SK-N-SH (cell line): ENCODE data around the gene HNF1A. TPM values are rescaled to one million over a fixed set of nuclear protein-coding genes. Genes with fewer than 3 reads are reported as not detected.

Experiments used
- CTCF ChIA-PET: fragments of 300-600, 350-600 bp; formaldehyde crosslinking; extraction: SDS; loops from one replicate; lab custom pipeline; 2021; lab: Yijun Ruan, JAX
- POLR2A ChIA-PET: fragments of 350-600 bp; sonication (Branson Sonifier 250); formaldehyde crosslinking; extraction: SDS; loops from one replicate; lab custom pipeline; 2020; ENCODE audit warnings: antibody characterized with exemption, inconsistent platforms; lab: Yijun Ruan, JAX
- DNase-seq: peaks from one replicate; pipeline ENCODE4 v3.0.0; 2012
- H2AFZ ChIP-seq: fragments of 200-600 bp; sonication (generic); 2 replicates; pipeline ENCODE4 v1.8.1; 2016; ENCODE audit warnings: antibody characterized with exemption, mild to moderate bottlenecking, low read depth
- H3F3A ChIP-seq: fragments of 200-600 bp; sonication (generic); replicated peaks from 2 replicates; pipeline ENCODE3; 2016; ENCODE audit warnings: antibody characterized with exemption, mild to moderate bottlenecking; ENCODE audit not compliant: insufficient read depth
- H3K27ac ChIP-seq, 2 experiments: fragments of 200-500 bp in 1 of 2; fragments of 200-600 bp in 1 of 2; sonication (Bioruptor generic) in 1 of 2; sonication (generic), shearing (Covaris generic) in 1 of 2; 2 replicates each; pipeline versions ENCODE4 v1.5.1 to v1.6.1; 2014 to 2016; ENCODE audit warnings: low read depth in 2 of 2, inconsistent platforms in 1 of 2, low read length in 1 of 2, mild to moderate bottlenecking in 1 of 2, mixed read lengths in 1 of 2
- H3K27me3 ChIP-seq: fragments of 200-600 bp; sonication (generic), shearing (Covaris generic); 2 replicates; pipeline ENCODE4 v1.6.1; 2016; ENCODE audit warnings: mixed run types; ENCODE audit not compliant: insufficient read depth
- H3K36me3 ChIP-seq, 2 experiments: fragments of 200-500 bp in 1 of 2; fragments of 200-600 bp in 1 of 2; sonication (Bioruptor generic) in 1 of 2; sonication (generic) in 1 of 2; replicated peaks in 1 of 2; 2 replicates each; pipeline versions ENCODE3 to v1.5.1; 2014 to 2016; ENCODE audit warnings: low read length in 1 of 2, mild to moderate bottlenecking in 1 of 2; ENCODE audit not compliant: insufficient read depth in 2 of 2, control insufficient read depth in 1 of 2
- H3K4me1 ChIP-seq, 2 experiments: fragments of 200-500 bp in 1 of 2; fragments of 200-600 bp in 1 of 2; sonication (Bioruptor generic) in 1 of 2; sonication (generic), shearing (Covaris generic) in 1 of 2; 2 replicates each; pipeline versions ENCODE4 v1.5.1 to v1.6.1; 2014 to 2016; ENCODE audit warnings: low read depth in 1 of 2, low read length in 1 of 2, mixed run types in 1 of 2; ENCODE audit not compliant: insufficient read depth in 2 of 2, control insufficient read depth in 1 of 2
- H3K4me2 ChIP-seq: fragments of 200-600 bp; sonication (generic), shearing (Covaris generic); 2 replicates; pipeline ENCODE4 v1.6.1; 2017; ENCODE audit warnings: mixed run types
- H3K4me3 ChIP-seq, 2 experiments: fragments of 200-500 bp in 1 of 2; fragments of 200-600 bp in 1 of 2; sonication (Bioruptor generic) in 1 of 2; sonication (generic), shearing (Covaris generic) in 1 of 2; 2 replicates each; pipeline versions ENCODE4 v1.5.1 to v1.8.1; 2014 to 2016; ENCODE audit warnings: low read depth in 2 of 2, inconsistent platforms in 1 of 2, low read length in 1 of 2, mild to moderate bottlenecking in 1 of 2, mixed read lengths in 1 of 2, moderate library complexity in 1 of 2
- H3K79me2 ChIP-seq: fragments of 200-600 bp; sonication (generic); 2 replicates; pipeline ENCODE4 v1.8.1; 2017; ENCODE audit warnings: mild to moderate bottlenecking; ENCODE audit not compliant: insufficient read depth
- H3K9ac ChIP-seq: fragments of 200-600 bp; sonication (generic); 2 replicates; pipeline ENCODE4 v1.6.1; 2017; ENCODE audit warnings: mixed run types
- H3K9me2 ChIP-seq: fragments of 200-600 bp; sonication (generic); 2 replicates; pipeline ENCODE4 v1.6.1; 2017; ENCODE audit warnings: mixed run types
- H3K9me3 ChIP-seq: fragments of 200-600 bp; sonication (generic); 2 replicates; pipeline ENCODE4 v1.6.1; 2017; ENCODE audit warnings: mixed run types, mild to moderate bottlenecking, moderate library complexity
- H4K20me1 ChIP-seq: fragments of 200-600 bp; sonication (generic); 2 replicates; pipeline ENCODE4 v1.6.1; 2017; ENCODE audit warnings: mild to moderate bottlenecking, mixed run types; ENCODE audit not compliant: insufficient read depth
- CHD2 ChIP-seq: fragments of 150-350 bp; IDR thresholded peaks from 2 replicates; pipeline ENCODE4 v1.6.1; 2018; ENCODE audit warnings: low read length; ENCODE audit not compliant: partially characterized antibody
- ELF1 ChIP-seq: IDR thresholded peaks from 2 replicates; pipeline ENCODE4 v1.4.0; 2012
- EZH2phosphoT487 ChIP-seq: fragments of 200-600 bp; sonication (generic); IDR thresholded peaks from 2 replicates; pipeline ENCODE4 v1.6.1; 2017; ENCODE audit warnings: low read depth, mixed run types, mild to moderate bottlenecking, antibody characterized with exemption, moderate library complexity, borderline replicate concordance
- FOXJ3 ChIP-seq: sonication (generic); formaldehyde crosslinking; IDR thresholded peaks from 2 replicates; pipeline ENCODE4 v1.5.1; 2020; ENCODE audit warnings: mild to moderate bottlenecking, missing genetic modification reagents
- GATA2 ChIP-seq: sonication (generic); formaldehyde crosslinking; IDR thresholded peaks from 2 replicates; pipeline ENCODE4 v1.5.0; 2020; ENCODE audit warnings: mild to moderate bottlenecking, missing genetic modification reagents
- MXI1 ChIP-seq: IDR thresholded peaks from 2 replicates; pipeline ENCODE4 v1.6.1; 2012; ENCODE audit warnings: mild to moderate bottlenecking, low read depth, low read length, improper control_type of control experiment
- SIN3A ChIP-seq: IDR thresholded peaks from 2 replicates; pipeline ENCODE4 v1.6.1; 2012; ENCODE audit warnings: low read depth, mild to moderate bottlenecking, low read length, moderate library complexity, borderline replicate concordance
- TAF1 ChIP-seq: IDR thresholded peaks from 2 replicates; pipeline ENCODE4 v1.6.1; 2012; ENCODE audit warnings: low read depth, mild to moderate bottlenecking, low read length, moderate library complexity, borderline replicate concordance
- WGBS: methylation state at CpG from one replicate; pipeline ENCODE4 v1.1.6; 2017; ENCODE audit warnings: low lambda C conversion rate; 5-methylcytosine and 5-hydroxymethylcytosine counted together
- polyA plus RNA-seq, 3 experiments: library from polyadenylated mRNA; depleted of rRNA; stranded (reverse); fragments of >200 nt; gene quantifications; 2 replicates each; pipeline ENCODE4 v1.2.3, GENCODE V29; 2012
- TF ChIP-seq, protein P1 (sequence below): fragments of 200-600 bp; sonication (generic); IDR thresholded peaks from 2 replicates; pipeline ENCODE4 v1.6.1; 2017; ENCODE audit warnings: antibody characterized with exemption, mild to moderate bottlenecking, moderate library complexity

HNF1A gene
- polyA plus RNA-seq, 1 of the 3 experiments (the other 2 are of a cell fraction), result not detected

DNA sequence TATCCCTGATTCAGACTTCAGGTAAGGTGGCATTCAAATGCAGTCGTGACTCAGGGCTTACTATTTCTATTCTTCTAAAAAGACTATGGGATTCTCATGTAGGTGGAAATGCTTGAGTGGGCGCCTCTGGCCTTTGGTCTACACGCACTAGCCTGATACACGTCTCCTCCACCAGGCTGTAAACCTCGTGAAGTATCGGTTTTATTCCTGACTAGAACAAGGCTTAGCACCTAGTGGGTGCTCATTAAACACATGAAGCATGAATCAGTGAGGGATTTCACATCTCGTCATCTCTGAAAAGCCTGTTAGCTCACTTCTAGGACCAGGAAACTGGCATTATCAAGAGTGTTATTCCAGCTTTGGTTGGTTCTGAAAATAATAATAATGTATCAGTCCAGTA is 17.7 kb upstream of the HNF1A start:
- Histone ChIP-seq H3K4me3 (no peak overlapping the region), H2AFZ (no peak overlapping the region), H3F3A (no peaks in the 10 kb centered on the region), H3K4me2 (no peak overlapping the region), H3K9me3 (no peaks in the 10 kb centered on the region), H3K36me3 (no peaks in the 10 kb centered on the region), H4K20me1 (no peaks in the 10 kb centered on the region), H3K9ac (no peak overlapping the region), H3K27me3 (no peaks in the 10 kb centered on the region; the same call in 1 of the 2 replicates), H3K9me2 (no peaks in the 10 kb centered on the region), H3K4me1 (no peaks in the 10 kb centered on the region), H3K79me2 (no peaks in the 10 kb centered on the region), H3K27ac (no peak overlapping the region)
- POLR2A ChIA-PET, result no interaction called here
- CTCF ChIA-PET, result interaction anchor here (5.8 kb wide), 1 partner anchor 12 kb away, joined by 26 read pairs; no protein-coding TSS in a partner anchor
- no peak for TF ChIP-seq CHD2
- TF ChIP-seq SIN3A, result no peak
- 77% methylated on average over 7 of the region's 7 CpGs for WGBS
- DNase-seq, result no peak

DNA sequence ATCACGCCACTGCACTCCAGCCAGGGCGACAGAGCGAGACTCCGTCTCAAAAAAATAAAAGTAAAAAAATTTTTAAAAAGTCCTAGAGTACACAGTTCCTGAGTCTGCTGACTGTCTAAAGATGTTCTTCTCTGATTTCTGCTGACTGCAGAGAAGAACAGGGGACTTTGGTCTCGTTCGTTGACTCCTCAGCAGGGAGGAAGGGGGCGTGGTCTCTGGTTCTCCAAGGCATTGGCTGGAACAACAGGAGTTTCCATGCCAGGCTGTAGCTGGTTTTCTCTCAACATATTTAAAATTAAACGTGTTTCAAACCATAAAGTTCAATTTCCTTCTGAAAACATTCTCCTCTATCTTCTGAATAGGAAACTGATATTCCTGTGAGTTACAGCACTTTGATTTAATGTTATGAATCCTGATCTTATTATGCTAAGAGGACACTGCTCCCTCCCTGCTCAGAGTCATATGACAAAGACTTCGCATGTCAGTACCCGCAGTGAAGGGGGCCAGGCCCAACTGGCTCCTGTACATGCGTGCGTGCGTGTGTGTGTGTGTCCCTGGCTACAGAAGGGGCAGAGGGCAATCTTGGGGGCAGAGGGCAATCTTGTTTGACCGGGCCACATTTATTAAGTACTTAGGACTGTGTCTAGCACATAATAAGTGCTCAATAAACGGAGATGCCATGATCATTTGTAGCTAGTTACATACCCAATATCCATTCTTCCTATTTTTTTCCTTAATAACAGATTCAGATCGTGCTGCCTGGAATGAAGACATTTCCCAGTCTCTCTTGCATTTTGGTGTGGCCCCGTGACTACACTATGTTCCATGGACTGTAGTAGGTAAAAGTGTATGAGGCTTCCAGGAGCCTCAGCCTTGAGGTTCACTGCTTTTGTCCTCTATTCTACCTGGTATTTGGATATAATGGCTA is 16.5 kb upstream of the HNF1A start:
- ChIA-PET CTCF (interaction anchor here (1.3 to 5.8 kb wide), 3 partner anchors 10 to 313 kb away, joined by 3 to 26 read pairs (median 17); no protein-coding TSS in a partner anchor), POLR2A (no interaction called here)

More for the DNA sequence above, 16.5 kb upstream of the HNF1A start:
- Histone ChIP-seq H3K79me2 (no peaks in the 10 kb centered on the region), H3K4me2 (no peak overlapping the region), H3K4me3 (no peak overlapping the region), H3K36me3 (no peaks in the 10 kb centered on the region), H4K20me1 (no peaks in the 10 kb centered on the region), H3K27ac (no peak overlapping the region), H3K27me3 (no peaks in the 10 kb centered on the region; the same call in 1 of the 2 replicates), H3K9me3 (no peaks in the 10 kb centered on the region), H3F3A (no peaks in the 10 kb centered on the region), H3K9me2 (no peaks in the 10 kb centered on the region), H3K9ac (no peak overlapping the region), H3K4me1 (no peaks in the 10 kb centered on the region), H2AFZ (no peak overlapping the region)
- WGBS, result 81% methylated on average over 17 of the region's 17 CpGs
- TF ChIP-seq ELF1, result no peak
- no peak for TF ChIP-seq TAF1
- TF ChIP-seq FOXJ3 (CRISPR knock-in tag), result no peak
- TF ChIP-seq MXI1, result no peak
- no peak for TF ChIP-seq EZH2phosphoT487
- TF ChIP-seq, protein P1, sequence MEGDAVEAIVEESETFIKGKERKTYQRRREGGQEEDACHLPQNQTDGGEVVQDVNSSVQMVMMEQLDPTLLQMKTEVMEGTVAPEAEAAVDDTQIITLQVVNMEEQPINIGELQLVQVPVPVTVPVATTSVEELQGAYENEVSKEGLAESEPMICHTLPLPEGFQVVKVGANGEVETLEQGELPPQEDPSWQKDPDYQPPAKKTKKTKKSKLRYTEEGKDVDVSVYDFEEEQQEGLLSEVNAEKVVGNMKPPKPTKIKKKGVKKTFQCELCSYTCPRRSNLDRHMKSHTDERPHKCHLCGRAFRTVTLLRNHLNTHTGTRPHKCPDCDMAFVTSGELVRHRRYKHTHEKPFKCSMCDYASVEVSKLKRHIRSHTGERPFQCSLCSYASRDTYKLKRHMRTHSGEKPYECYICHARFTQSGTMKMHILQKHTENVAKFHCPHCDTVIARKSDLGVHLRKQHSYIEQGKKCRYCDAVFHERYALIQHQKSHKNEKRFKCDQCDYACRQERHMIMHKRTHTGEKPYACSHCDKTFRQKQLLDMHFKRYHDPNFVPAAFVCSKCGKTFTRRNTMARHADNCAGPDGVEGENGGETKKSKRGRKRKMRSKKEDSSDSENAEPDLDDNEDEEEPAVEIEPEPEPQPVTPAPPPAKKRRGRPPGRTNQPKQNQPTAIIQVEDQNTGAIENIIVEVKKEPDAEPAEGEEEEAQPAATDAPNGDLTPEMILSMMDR, result no peak
- no peak for TF ChIP-seq GATA2 (CRISPR knock-in tag)
- DNase-seq, result no peak
